ENCODE measurements around the gene MIS12. TPM values are rescaled to one million over a fixed set of nuclear protein-coding genes. Genes with fewer than 3 reads are reported as not detected.

MIS12 gene
- total and polyA plus RNA-seq, 7 donors: 3.6 to 16.6 (median 12.0) TPM

DNA sequence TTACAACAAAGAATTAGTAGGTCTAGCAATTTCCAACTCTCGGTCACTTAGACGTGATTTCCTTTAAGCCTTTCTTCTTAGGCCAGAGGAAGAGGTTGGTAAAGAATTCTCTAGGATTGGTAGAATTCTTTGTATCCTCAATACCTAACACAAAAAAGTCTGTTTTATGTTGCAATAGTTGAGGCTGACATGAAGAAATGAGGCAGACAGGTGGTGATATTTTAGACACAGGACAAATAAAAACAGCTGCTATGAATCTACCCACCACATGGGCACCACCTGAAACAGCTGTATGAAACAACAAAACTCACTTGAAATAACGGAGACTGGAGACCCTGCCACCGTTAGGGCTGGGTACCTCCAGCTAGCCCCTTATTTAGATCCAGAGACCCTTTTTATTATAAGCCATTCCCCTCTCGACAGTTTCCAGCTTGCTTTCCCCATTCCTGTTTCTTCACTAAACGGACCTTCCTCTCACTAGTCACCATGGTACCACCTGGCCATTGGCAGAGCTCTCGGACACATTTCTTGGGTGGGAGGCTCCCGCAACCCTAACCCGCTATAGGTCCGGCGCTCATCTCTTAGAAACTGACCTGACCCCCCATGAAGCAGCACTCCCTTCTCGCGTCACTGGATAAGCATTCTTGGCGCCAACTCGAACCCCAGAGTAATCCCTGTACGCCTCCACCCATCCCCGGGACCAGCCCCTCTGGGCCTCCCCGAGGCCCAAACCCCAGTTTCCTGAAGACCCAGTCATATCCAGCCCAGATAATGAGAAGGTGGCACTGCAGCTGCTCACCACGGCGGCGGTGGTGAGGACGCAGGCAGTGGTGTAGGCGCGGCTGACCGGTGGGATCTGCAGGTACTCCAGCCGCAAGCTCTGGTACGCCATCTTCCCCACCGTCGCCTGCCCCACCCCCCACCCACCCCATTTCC, 828 bp upstream of the MIS12 start, which contains the start of gene DERL2:
DERL2 (minus strand) TSS at position 909 of the 936 bp plus-strand sequence; CDS start at position 892, 17 bp downstream.
- H3K27ac ChIP-seq: peak within 1 kb of the TSS; percentile 90 to 99 (median 94)
- WGBS, 2 donors: 6 to 7% methylated on average over 29 of the region's 29 CpGs
- no peak for DNase-seq
- peaks cover 0 to 60% (median 21%) of the 10 kb centered on the region in 4 donors for H3K36me3 ChIP-seq
- no peaks in the 10 kb centered on the region for H3K27me3 ChIP-seq
- TF ChIP-seq, protein P1, sequence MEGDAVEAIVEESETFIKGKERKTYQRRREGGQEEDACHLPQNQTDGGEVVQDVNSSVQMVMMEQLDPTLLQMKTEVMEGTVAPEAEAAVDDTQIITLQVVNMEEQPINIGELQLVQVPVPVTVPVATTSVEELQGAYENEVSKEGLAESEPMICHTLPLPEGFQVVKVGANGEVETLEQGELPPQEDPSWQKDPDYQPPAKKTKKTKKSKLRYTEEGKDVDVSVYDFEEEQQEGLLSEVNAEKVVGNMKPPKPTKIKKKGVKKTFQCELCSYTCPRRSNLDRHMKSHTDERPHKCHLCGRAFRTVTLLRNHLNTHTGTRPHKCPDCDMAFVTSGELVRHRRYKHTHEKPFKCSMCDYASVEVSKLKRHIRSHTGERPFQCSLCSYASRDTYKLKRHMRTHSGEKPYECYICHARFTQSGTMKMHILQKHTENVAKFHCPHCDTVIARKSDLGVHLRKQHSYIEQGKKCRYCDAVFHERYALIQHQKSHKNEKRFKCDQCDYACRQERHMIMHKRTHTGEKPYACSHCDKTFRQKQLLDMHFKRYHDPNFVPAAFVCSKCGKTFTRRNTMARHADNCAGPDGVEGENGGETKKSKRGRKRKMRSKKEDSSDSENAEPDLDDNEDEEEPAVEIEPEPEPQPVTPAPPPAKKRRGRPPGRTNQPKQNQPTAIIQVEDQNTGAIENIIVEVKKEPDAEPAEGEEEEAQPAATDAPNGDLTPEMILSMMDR (IDR thresholded peaks at IDR 0.05): no peak
- TF ChIP-seq EP300 (IDR thresholded peaks at IDR 0.05) (no peak), POLR2A (IDR thresholded peaks at IDR 0.05) (peak; percentile 33 to 34), POLR2AphosphoS5 (IDR thresholded peaks at IDR 0.05) (peak in 2 of 4 donors; percentile 45 to 66)
- intact Hi-C loops (cut with DNase I): loop anchor here (5.0 kb wide), 1 partner anchor 48 kb away; the partner anchor contains the start of gene C1QBP
- H3K4me1 ChIP-seq: peaks cover 0 to 33% (median 23%) of the 10 kb centered on the region in 4 donors
- no peaks in the 10 kb centered on the region for H3K9me3 ChIP-seq
- peak within 1 kb of the TSS; percentile 75 to 92 (median 84) for H3K4me3 ChIP-seq

DNA sequence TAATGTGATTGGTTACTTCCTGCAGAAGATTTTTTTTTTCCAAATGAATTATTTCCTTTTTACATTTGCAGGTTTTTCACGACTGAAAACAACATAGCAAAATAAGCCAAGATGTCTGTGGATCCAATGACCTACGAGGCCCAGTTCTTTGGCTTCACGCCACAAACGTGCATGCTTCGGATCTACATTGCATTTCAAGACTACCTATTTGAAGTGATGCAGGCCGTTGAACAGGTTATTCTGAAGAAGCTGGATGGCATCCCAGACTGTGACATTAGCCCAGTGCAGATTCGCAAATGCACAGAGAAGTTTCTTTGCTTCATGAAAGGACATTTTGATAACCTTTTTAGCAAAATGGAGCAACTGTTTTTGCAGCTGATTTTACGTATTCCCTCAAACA, 2.4 kb downstream of the MIS12 start:
- Histone ChIP-seq H3K36me3 (peaks cover 0 to 29% (median 15%) of the 10 kb centered on the region in 4 donors), H3K4me3 (no peak overlapping the region), H3K27me3 (no peaks in the 10 kb centered on the region), H3K27ac (no peak overlapping the region), H3K4me1 (peaks cover 0 to 33% (median 23%) of the 10 kb centered on the region in 4 donors), H3K9me3 (no peaks in the 10 kb centered on the region)
- no peak for DNase-seq
- intact Hi-C loops (cut with DNase I): loop anchor here (5.0 kb wide), 1 partner anchor 51 kb away; the partner anchor contains the start of gene C1QBP
- 82 to 91% methylated on average over 8 of the region's 8 CpGs for WGBS, 2 donors
- TF ChIP-seq, protein P1 (IDR thresholded peaks at IDR 0.05): no peak
- TF ChIP-seq EP300 (IDR thresholded peaks at IDR 0.05) (no peak), POLR2A (IDR thresholded peaks at IDR 0.05) (no peak), POLR2AphosphoS5 (IDR thresholded peaks at IDR 0.05) (no peak)

DNA sequence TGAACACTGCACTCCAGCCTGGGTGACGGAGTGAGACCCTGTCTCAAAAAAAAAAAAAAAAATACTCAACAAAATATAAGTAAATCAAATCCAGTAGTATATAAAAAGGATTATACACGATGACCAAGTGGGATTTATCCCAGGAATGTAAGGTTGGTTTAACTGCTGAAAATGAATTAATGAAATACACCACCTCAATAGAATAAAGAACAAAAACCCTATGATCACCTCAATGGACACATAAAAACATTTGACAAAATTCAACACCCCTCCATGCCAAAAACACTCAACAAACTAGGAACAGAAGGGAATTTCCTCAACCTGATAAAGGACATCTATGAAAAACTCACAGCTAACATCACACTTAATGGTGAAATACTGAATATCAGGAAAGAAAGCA, 6.6 kb downstream of the MIS12 start:
- H3K36me3 ChIP-seq: peaks cover 0 to 18% (median 9%) of the 10 kb centered on the region in 4 donors
- H3K27ac ChIP-seq: no peak overlapping the region
- H3K27me3 ChIP-seq: no peaks in the 10 kb centered on the region
- peaks cover 0 to 10% (median 2%) of the 10 kb centered on the region in 4 donors for H3K4me1 ChIP-seq
- WGBS, 2 donors: 93 to 98% methylated on average over 2 of the region's 2 CpGs
- H3K4me3 ChIP-seq: no peak overlapping the region
- no peaks in the 10 kb centered on the region for H3K9me3 ChIP-seq
- intact Hi-C loops (cut with DNase I): no loop called here
- TF ChIP-seq EP300 (IDR thresholded peaks at IDR 0.05): no peak
- TF ChIP-seq POLR2A (IDR thresholded peaks at IDR 0.05): no peak
- TF ChIP-seq, protein P1 (IDR thresholded peaks at IDR 0.05): no peak
- no peak for TF ChIP-seq POLR2AphosphoS5 (IDR thresholded peaks at IDR 0.05)
- DNase-seq: no peak

DNA sequence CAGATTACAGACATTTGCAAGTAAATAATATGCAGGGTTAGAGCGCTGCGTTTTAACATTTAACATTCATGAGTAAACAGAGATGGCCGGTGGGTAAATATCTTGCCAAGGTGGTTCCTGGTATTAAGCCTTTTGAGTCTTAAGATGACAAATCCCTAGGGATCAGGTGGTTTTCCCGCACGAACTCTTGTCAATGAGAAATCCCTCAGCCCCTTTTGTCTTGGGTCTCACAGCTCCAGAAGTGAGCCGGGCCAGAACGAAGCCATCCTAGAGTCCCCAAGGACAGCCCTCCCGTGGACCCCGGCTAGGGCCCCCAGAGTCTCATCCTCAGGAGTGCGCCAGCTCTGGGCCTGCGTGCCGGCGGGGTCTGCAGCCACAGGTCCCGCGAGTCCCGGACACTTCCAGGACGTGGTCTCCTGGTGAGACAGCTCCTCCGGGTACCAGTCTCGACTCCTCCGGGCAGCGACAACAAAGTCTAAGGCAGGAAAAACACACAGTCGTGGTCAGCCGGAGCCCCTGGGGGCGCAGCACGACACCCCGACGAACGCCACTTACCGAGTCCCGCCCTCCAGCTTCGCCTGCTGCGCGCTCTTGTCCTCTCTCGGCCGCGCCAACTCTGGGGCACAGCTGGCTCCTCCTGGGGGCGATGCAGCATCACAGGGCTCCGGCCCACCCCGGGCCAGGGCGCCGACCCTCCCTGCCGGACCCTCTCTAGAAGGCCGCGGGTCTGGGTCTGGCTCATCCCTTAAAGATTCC, 13.3 kb downstream of the MIS12 start:
- Histone ChIP-seq H3K9me3 (no peaks in the 10 kb centered on the region), H3K4me1 (peaks cover 0 to 21% (median 16%) of the 10 kb centered on the region in 4 donors), H3K27me3 (peaks cover 0 to 5% (median 0%) of the 10 kb centered on the region in 3 donors), H3K36me3 (no peaks in the 10 kb centered on the region), H3K4me3 (peak overlapping the region; percentile 44 to 70 (median 62)), H3K27ac (peak overlapping the region in 2 of 4 donors; percentile 73 to 74)
- intact Hi-C loops (cut with DNase I): no loop called here
- DNase-seq: no peak
- 23 to 38% methylated on average over 44 of the region's 44 CpGs for WGBS, 2 donors
- TF ChIP-seq POLR2A (IDR thresholded peaks at IDR 0.05) (no peak), EP300 (IDR thresholded peaks at IDR 0.05) (no peak), POLR2AphosphoS5 (IDR thresholded peaks at IDR 0.05) (no peak)
- TF ChIP-seq, protein P1 (IDR thresholded peaks at IDR 0.05): no peak

Data from sigmoid colon (tissue), 7 donors.